CD4-positive, alpha-beta memory T cell (primary cell): ENCODE measurements around the gene CXorf49. TPM values are rescaled to one million over a fixed set of nuclear protein-coding genes. Genes with fewer than 3 reads are reported as not detected.
"Not testable (repeated sequence)": the region's sequence is repeated elsewhere in the genome, so short reads cannot be mapped to it uniquely, and the experiment has no call there.

Experiments
- CTCF ChIA-PET: fragments of 350-600 bp; sonication (Branson Sonifier 250); formaldehyde crosslinking; loops from one replicate; lab custom pipeline; 2021; ENCODE audit warnings: inconsistent platforms; ENCODE audit not compliant: partially characterized antibody; lab: Charles Lee
- POLR2A ChIA-PET: fragments of 350-600 bp; sonication (Branson Sonifier 250); formaldehyde crosslinking; loops from one replicate; lab custom pipeline; 2021; ENCODE audit not compliant: partially characterized antibody; lab: Charles Lee
- DNase-seq, 5 donors: peaks; one replicate each; pipeline versions ENCODE4 v3.0.0 to v3.0.0-alpha.2; 2020 to 2022; ENCODE audit warnings: mixed read lengths in 1 of 5
- H3K27ac ChIP-seq: one replicate; pipeline ENCODE4 v1.7.0; 2013; ENCODE audit warnings: low read depth, low read length
- H3K27me3 ChIP-seq: 2 replicates; pipeline ENCODE4 v1.7.0; 2013; ENCODE audit warnings: mild to moderate bottlenecking, low read length, moderate library complexity; ENCODE audit not compliant: insufficient read depth
- H3K36me3 ChIP-seq: 2 replicates; pipeline ENCODE4 v1.7.0; 2013; ENCODE audit warnings: mild to moderate bottlenecking, low read length, moderate library complexity; ENCODE audit not compliant: insufficient read depth
- H3K4me1 ChIP-seq: 2 replicates; pipeline ENCODE4 v1.7.0; 2013; ENCODE audit warnings: mild to moderate bottlenecking, low read length, moderate library complexity; ENCODE audit not compliant: insufficient read depth
- H3K4me3 ChIP-seq, 2 donors: one replicate each; pipeline ENCODE4 v1.7.0; 2013; ENCODE audit warnings: low read length in 2 of 2, mild to moderate bottlenecking in 1 of 2
- H3K9me3 ChIP-seq, 2 donors: one replicate each; pipeline ENCODE4 v1.7.0; 2013; ENCODE audit warnings: low read length in 2 of 2, control low read depth in 1 of 2; ENCODE audit not compliant: control insufficient read depth in 1 of 2
- H3K27ac Mint-ChIP-seq, 7 donors: one replicate each; pipeline ENCODE4 v1.8.0; 2020 to 2021; ENCODE audit warnings: mixed read lengths in 7 of 7, mild to moderate bottlenecking in 6 of 7, inconsistent platforms in 3 of 7, moderate library complexity in 3 of 7
- H3K27me3 Mint-ChIP-seq, 2 donors: one replicate each; pipeline ENCODE4 v1.8.0; 2020 to 2021; ENCODE audit warnings: mixed read lengths in 2 of 2
- H3K36me3 Mint-ChIP-seq, 2 donors: one replicate each; pipeline ENCODE4 v1.8.0; 2020 to 2021; ENCODE audit warnings: mixed read lengths in 2 of 2, inconsistent platforms in 1 of 2, mild to moderate bottlenecking in 1 of 2
- H3K4me1 Mint-ChIP-seq, 4 donors: one replicate each; pipeline ENCODE4 v1.8.0; 2020 to 2021; ENCODE audit warnings: mixed read lengths in 4 of 4, mild to moderate bottlenecking in 1 of 4
- H3K4me3 Mint-ChIP-seq, 8 donors: one replicate each; pipeline ENCODE4 v1.8.0; 2020 to 2021; ENCODE audit warnings: mixed read lengths in 8 of 8, mild to moderate bottlenecking in 7 of 8, moderate library complexity in 6 of 8, inconsistent platforms in 3 of 8
- H3K9me3 Mint-ChIP-seq, 8 donors: one replicate each; pipeline ENCODE4 v1.8.0; 2020 to 2021; ENCODE audit warnings: mixed read lengths in 8 of 8, mild to moderate bottlenecking in 5 of 8, inconsistent platforms in 3 of 8, moderate library complexity in 1 of 8
- intact Hi-C: fragments of 100-400 bp; cut with micrococcal nuclease; formaldehyde crosslinking; loops from one replicate; pipeline ENCODE4 v1.15.1; 2023
- polyA plus RNA-seq, 2 donors: library from polyadenylated mRNA; unstranded; fragments of 300-500 nt; fragmentation: Illumina TruSeq; gene quantifications; one replicate each; pipeline ENCODE4 v1.2.3, GENCODE V29; 2021
- total RNA-seq, 2 experiments: library from RNA; stranded (reverse); gene quantifications; one replicate each; pipeline ENCODE4 v1.2.3, GENCODE V29; 2021

Gene CXorf49
- total and polyA plus RNA-seq, 4 experiments from 2014 or later = not detected

- peak in 1 of 5 donors; percentile 0 for DNase-seq
- POLR2A ChIA-PET, H3K9me3 ChIP-seq, H3K36me3 Mint-ChIP-seq, H3K4me1 ChIP-seq, H3K27ac Mint-ChIP-seq, H3K4me1 Mint-ChIP-seq, H3K36me3 ChIP-seq, H3K27me3 Mint-ChIP-seq, CTCF ChIA-PET, intact Hi-C loops, H3K27ac ChIP-seq, H3K27me3 ChIP-seq, H3K4me3 Mint-ChIP-seq, H3K9me3 Mint-ChIP-seq, H3K4me3 ChIP-seq: not testable (repeated sequence)
These were observed 1.1 kb upstream of the CXorf49 start for GRCh38 chrX:71719195-71719594.

- H3K36me3 ChIP-seq, intact Hi-C loops, POLR2A ChIA-PET, CTCF ChIA-PET, H3K27ac ChIP-seq, H3K27me3 ChIP-seq, H3K27ac Mint-ChIP-seq, H3K4me1 Mint-ChIP-seq, H3K4me1 ChIP-seq, H3K36me3 Mint-ChIP-seq, H3K9me3 ChIP-seq, DNase-seq, H3K4me3 ChIP-seq, H3K27me3 Mint-ChIP-seq, H3K4me3 Mint-ChIP-seq, H3K9me3 Mint-ChIP-seq: not testable (repeated sequence)
These were observed 1.8 kb downstream of the CXorf49 start for GRCh38 chrX:71716323-71716722.

GRCh38 chrX:71715551-71715950 lies 2.5 kb downstream of the CXorf49 start:
- intact Hi-C loops, POLR2A ChIA-PET, H3K27me3 ChIP-seq, H3K4me3 ChIP-seq, H3K36me3 ChIP-seq, H3K27me3 Mint-ChIP-seq, DNase-seq, H3K4me3 Mint-ChIP-seq, H3K4me1 Mint-ChIP-seq, CTCF ChIA-PET, H3K27ac ChIP-seq, H3K9me3 ChIP-seq, H3K9me3 Mint-ChIP-seq, H3K4me1 ChIP-seq, H3K36me3 Mint-ChIP-seq, H3K27ac Mint-ChIP-seq: not testable (repeated sequence)

- H3K4me1 Mint-ChIP-seq, H3K27ac ChIP-seq, intact Hi-C loops, DNase-seq, CTCF ChIA-PET, H3K27me3 ChIP-seq, H3K27me3 Mint-ChIP-seq, H3K36me3 ChIP-seq, H3K4me1 ChIP-seq, POLR2A ChIA-PET, H3K9me3 Mint-ChIP-seq, H3K9me3 ChIP-seq, H3K4me3 Mint-ChIP-seq, H3K27ac Mint-ChIP-seq, H3K4me3 ChIP-seq, H3K36me3 Mint-ChIP-seq: not testable (repeated sequence)
These were observed 4.0 kb downstream of the CXorf49 start for GRCh38 chrX:71714064-71714463.

- H3K27ac Mint-ChIP-seq, H3K4me1 Mint-ChIP-seq, intact Hi-C loops, H3K4me1 ChIP-seq, H3K4me3 Mint-ChIP-seq, DNase-seq, H3K4me3 ChIP-seq, CTCF ChIA-PET, H3K36me3 Mint-ChIP-seq, H3K27me3 Mint-ChIP-seq, POLR2A ChIA-PET, H3K27me3 ChIP-seq, H3K9me3 ChIP-seq, H3K36me3 ChIP-seq, H3K27ac ChIP-seq, H3K9me3 Mint-ChIP-seq: not testable (repeated sequence)
These were observed 15.2 kb downstream of the CXorf49 start for GRCh38 chrX:71702853-71703252.

- H3K27me3 Mint-ChIP-seq, H3K4me3 ChIP-seq, DNase-seq, CTCF ChIA-PET, H3K4me1 Mint-ChIP-seq, H3K36me3 Mint-ChIP-seq, H3K27ac ChIP-seq, H3K9me3 Mint-ChIP-seq, H3K9me3 ChIP-seq, H3K36me3 ChIP-seq, H3K27ac Mint-ChIP-seq, H3K4me1 ChIP-seq, H3K4me3 Mint-ChIP-seq, POLR2A ChIA-PET, intact Hi-C loops, H3K27me3 ChIP-seq: not testable (repeated sequence)
These were observed 19.1 kb downstream of the CXorf49 start for GRCh38 chrX:71699023-71699344.

- H3K36me3 ChIP-seq, H3K27ac ChIP-seq, H3K9me3 Mint-ChIP-seq, H3K4me3 Mint-ChIP-seq, DNase-seq, H3K4me1 Mint-ChIP-seq, POLR2A ChIA-PET, intact Hi-C loops, H3K4me1 ChIP-seq, H3K4me3 ChIP-seq, H3K27me3 ChIP-seq, CTCF ChIA-PET, H3K27me3 Mint-ChIP-seq, H3K36me3 Mint-ChIP-seq, H3K27ac Mint-ChIP-seq, H3K9me3 ChIP-seq: not testable (repeated sequence)
These were observed 19.6 kb downstream of the CXorf49 start for GRCh38 chrX:71698299-71699022.
